Astrocyte (in vitro differentiated cells and primary cell): ENCODE results near the gene CENPVL1. TPM values are rescaled to one million over a fixed set of nuclear protein-coding genes. Genes with fewer than 3 reads are reported as not detected.

ENCODE experiments used
- DNase-seq: peaks from one replicate; pipeline ENCODE4 v3.0.0-alpha.2; 2010; ENCODE audit warnings: low read depth
- FAIRE-seq: peaks from 2 replicates; lab custom pipeline; 2011; peaks lifted over from hg19 to GRCh38; lab: Jason Lieb, UNC
- H2AFZ ChIP-seq: 2 replicates; pipeline ENCODE4 v1.6.0; 2012; ENCODE audit warnings: low read depth, low read length, inconsistent platforms
- H3K27ac ChIP-seq: 2 replicates; pipeline ENCODE4 v1.5.1; 2011; ENCODE audit warnings: low read depth, low read length, inconsistent platforms
- H3K27me3 ChIP-seq: 2 replicates; pipeline ENCODE4 v1.6.0; 2011; ENCODE audit warnings: low read length, inconsistent platforms; ENCODE audit not compliant: insufficient read depth
- H3K36me3 ChIP-seq: 2 replicates; pipeline ENCODE4 v1.5.1; 2011; ENCODE audit warnings: low read length, inconsistent platforms; ENCODE audit not compliant: insufficient read depth
- H3K4me1 ChIP-seq: 2 replicates; pipeline ENCODE4 v1.5.1; 2011; ENCODE audit warnings: low read length, inconsistent platforms; ENCODE audit not compliant: insufficient read depth
- H3K4me2 ChIP-seq: 2 replicates; pipeline ENCODE4 v1.6.0; 2012; ENCODE audit warnings: low read length, inconsistent platforms
- H3K4me3 ChIP-seq: 2 replicates; pipeline ENCODE4 v1.5.1; 2011; ENCODE audit warnings: low read depth, mild to moderate bottlenecking, low read length, inconsistent platforms; ENCODE audit not compliant: insufficient read depth
- H3K79me2 ChIP-seq: 2 replicates; pipeline ENCODE4 v1.6.0; 2012; ENCODE audit warnings: mild to moderate bottlenecking, low read length, inconsistent platforms; ENCODE audit not compliant: insufficient read depth
- H3K9ac ChIP-seq: 2 replicates; pipeline ENCODE4 v1.6.0; 2012; ENCODE audit warnings: mild to moderate bottlenecking, low read length, inconsistent platforms
- H3K9me3 ChIP-seq: 2 replicates; pipeline ENCODE4 v1.5.1; 2012; ENCODE audit warnings: low read depth, mild to moderate bottlenecking, low read length, inconsistent platforms; ENCODE audit not compliant: insufficient read depth
- H4K20me1 ChIP-seq: 2 replicates; pipeline ENCODE4 v1.6.0; 2012; ENCODE audit warnings: low read length, inconsistent platforms; ENCODE audit not compliant: insufficient read depth
- H3K27ac Mint-ChIP-seq: one replicate; pipeline ENCODE4 v1.8.0; 2021; ENCODE audit warnings: mild to moderate bottlenecking, mixed read lengths; ENCODE audit not compliant: unreplicated experiment
- H3K27me3 Mint-ChIP-seq: one replicate; pipeline ENCODE4 v1.8.0; 2021; ENCODE audit warnings: low read depth, mixed read lengths; ENCODE audit not compliant: unreplicated experiment
- H3K36me3 Mint-ChIP-seq: one replicate; pipeline ENCODE4 v1.8.0; 2021; ENCODE audit warnings: low read depth, mixed read lengths; ENCODE audit not compliant: unreplicated experiment
- H3K4me1 Mint-ChIP-seq: one replicate; pipeline ENCODE4 v1.8.0; 2021; ENCODE audit warnings: low read depth, mixed read lengths; ENCODE audit not compliant: unreplicated experiment
- H3K4me3 Mint-ChIP-seq: one replicate; pipeline ENCODE4 v1.8.0; 2021; ENCODE audit warnings: mild to moderate bottlenecking, moderate library complexity, mixed read lengths; ENCODE audit not compliant: unreplicated experiment
- H3K9me3 Mint-ChIP-seq: one replicate; pipeline ENCODE4 v1.8.0; 2021; ENCODE audit warnings: mild to moderate bottlenecking, mixed read lengths; ENCODE audit not compliant: unreplicated experiment
- EZH2 ChIP-seq: IDR thresholded peaks from 2 replicates; pipeline ENCODE4 v1.6.1; 2012; ENCODE audit warnings: mild to moderate bottlenecking, low read length, inconsistent platforms; ENCODE audit not compliant: insufficient read depth
- total RNA-seq: library from RNA; stranded (reverse); gene quantifications from 2 replicates; pipeline ENCODE4 v1.2.1, GENCODE V29; 2021
- TF ChIP-seq, protein P1 (sequence below): IDR thresholded peaks from 2 replicates; pipeline ENCODE4 v1.5.1; 2011; ENCODE audit warnings: low read depth, mild to moderate bottlenecking, inconsistent platforms, low read length, moderate library complexity; ENCODE audit not compliant: insufficient read depth

The CENPVL1 gene
- total RNA-seq, 1 donor from 2014 or later: 0.25 TPM

DNA sequence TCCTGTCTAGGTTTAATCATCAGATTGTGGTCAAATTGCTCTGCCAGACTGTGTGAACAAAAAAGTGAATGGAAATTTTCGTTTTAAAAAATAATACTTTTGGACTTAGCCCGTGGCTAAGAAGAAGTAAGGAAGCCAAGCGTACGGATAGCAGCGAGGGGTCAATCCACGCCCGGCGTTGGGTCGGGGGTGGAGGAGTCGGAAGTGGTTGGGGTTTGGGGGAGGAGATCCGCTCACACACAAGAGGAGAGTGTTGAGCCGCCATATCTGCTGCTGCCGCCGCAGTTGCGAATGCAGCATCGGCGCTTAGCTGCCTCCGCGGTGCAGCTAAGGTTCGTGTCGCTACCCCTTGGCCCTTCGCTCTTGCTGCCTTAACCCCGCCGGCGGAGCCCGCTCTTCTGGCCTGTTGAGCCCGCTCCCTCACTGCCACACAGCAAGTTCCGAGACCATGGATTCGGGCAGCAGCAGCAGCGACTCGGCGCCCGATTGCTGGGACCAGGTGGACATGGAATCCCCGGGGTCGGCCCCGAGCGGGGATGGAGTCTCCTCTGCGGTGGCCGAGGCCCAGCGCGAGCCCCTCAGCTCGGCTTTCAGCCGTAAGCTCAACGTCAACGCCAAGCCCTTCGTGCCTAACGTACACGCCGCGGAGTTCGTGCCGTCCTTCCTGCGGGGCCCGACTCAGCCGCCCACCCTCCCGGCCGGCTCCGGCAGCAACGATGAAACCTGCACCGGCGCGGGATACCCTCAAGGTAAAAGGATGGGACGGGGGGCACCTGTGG lies 33.1 kb downstream of the CENPVL1 start, which contains the start of gene GSPT2:
GSPT2 (plus strand) TSS at position 264 of the 779 bp plus-strand sequence; CDS start at position 449, 185 bp downstream.
- Histone ChIP-seq H4K20me1 (peaks cover 24% of the 10 kb centered on the region), H3K27ac (peak within 1 kb of the TSS; percentile 65), H2AFZ (peak within 1 kb of the TSS; percentile 92), H3K4me1 (peaks cover 3% of the 10 kb centered on the region), H3K27me3 (no peaks in the 10 kb centered on the region), H3K36me3 (no peaks in the 10 kb centered on the region), H3K4me2 (peak within 1 kb of the TSS; percentile 96), H3K9me3 (no peaks in the 10 kb centered on the region), H3K4me3 (peak within 1 kb of the TSS; percentile 69), H3K79me2 (peaks cover 25% of the 10 kb centered on the region), H3K9ac (peak within 1 kb of the TSS; percentile 88)
- Mint-ChIP-seq H3K27me3 (no peaks in the 10 kb centered on the region), H3K36me3 (peaks cover 5% of the 10 kb centered on the region), H3K27ac (peak within 1 kb of the TSS; percentile 92), H3K4me3 (peak within 1 kb of the TSS; percentile 94), H3K9me3 (no peaks in the 10 kb centered on the region), H3K4me1 (no peaks in the 10 kb centered on the region)
- DNase-seq (peak; percentile 67), FAIRE-seq (peak; percentile 93)
- no peak for TF ChIP-seq EZH2
- TF ChIP-seq, protein P1, sequence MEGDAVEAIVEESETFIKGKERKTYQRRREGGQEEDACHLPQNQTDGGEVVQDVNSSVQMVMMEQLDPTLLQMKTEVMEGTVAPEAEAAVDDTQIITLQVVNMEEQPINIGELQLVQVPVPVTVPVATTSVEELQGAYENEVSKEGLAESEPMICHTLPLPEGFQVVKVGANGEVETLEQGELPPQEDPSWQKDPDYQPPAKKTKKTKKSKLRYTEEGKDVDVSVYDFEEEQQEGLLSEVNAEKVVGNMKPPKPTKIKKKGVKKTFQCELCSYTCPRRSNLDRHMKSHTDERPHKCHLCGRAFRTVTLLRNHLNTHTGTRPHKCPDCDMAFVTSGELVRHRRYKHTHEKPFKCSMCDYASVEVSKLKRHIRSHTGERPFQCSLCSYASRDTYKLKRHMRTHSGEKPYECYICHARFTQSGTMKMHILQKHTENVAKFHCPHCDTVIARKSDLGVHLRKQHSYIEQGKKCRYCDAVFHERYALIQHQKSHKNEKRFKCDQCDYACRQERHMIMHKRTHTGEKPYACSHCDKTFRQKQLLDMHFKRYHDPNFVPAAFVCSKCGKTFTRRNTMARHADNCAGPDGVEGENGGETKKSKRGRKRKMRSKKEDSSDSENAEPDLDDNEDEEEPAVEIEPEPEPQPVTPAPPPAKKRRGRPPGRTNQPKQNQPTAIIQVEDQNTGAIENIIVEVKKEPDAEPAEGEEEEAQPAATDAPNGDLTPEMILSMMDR: no peak

DNA sequence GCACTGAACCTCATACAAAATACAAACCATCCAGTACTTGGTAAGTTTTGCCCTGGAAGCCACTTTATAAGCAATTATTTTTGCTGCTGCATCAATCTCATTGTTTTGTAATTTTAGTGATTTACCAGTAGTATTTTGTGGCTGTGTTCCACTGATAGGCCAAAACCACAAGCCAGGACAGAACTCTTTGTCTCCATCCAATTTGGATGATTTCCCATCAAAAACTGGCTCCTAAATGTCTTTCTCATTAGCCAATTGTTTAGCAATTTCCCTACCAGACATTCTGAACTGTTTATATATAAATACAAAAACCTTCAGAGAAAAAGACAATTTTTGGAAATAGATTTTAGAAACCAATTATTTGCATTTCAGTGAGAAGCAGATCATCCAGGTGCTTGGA lies 37.4 kb downstream of the CENPVL1 start:
- Histone ChIP-seq H3K9me3 (no peaks in the 10 kb centered on the region), H3K79me2 (peaks cover 25% of the 10 kb centered on the region), H2AFZ (no peak overlapping the region), H3K4me1 (peaks cover 3% of the 10 kb centered on the region), H3K9ac (no peak overlapping the region), H3K36me3 (no peaks in the 10 kb centered on the region), H3K27ac (no peak overlapping the region), H3K27me3 (no peaks in the 10 kb centered on the region), H3K4me3 (no peak overlapping the region), H4K20me1 (peaks cover 24% of the 10 kb centered on the region), H3K4me2 (no peak overlapping the region)
- no peaks in the 10 kb centered on the region for H3K9me3 Mint-ChIP-seq
- peaks cover 5% of the 10 kb centered on the region for H3K36me3 Mint-ChIP-seq
- H3K4me1 Mint-ChIP-seq: no peaks in the 10 kb centered on the region
- no peak for TF ChIP-seq EZH2
- TF ChIP-seq, protein P1: no peak
- FAIRE-seq (no peak), DNase-seq (peak; percentile 16)
- H3K27me3 Mint-ChIP-seq: no peaks in the 10 kb centered on the region
- no peak overlapping the region for H3K4me3 Mint-ChIP-seq
- no peak overlapping the region for H3K27ac Mint-ChIP-seq
